Erythroblast (primary cell): ENCODE measurements around the gene COMTD1.
A peak's percentile ranks its signal among the peaks of the same experiment; 100 is the strongest.
"Not testable (repeated sequence)": the region's sequence is repeated elsewhere in the genome, so short reads cannot be mapped to it uniquely, and the experiment has no call there.

Source experiments
- DNase-seq, 2 experiments: peaks; one replicate each; lab custom pipeline; 2025; lab: John Stamatoyannopoulos, UW
- GATA1 ChIP-seq: IDR thresholded peaks from 2 replicates; pipeline ENCODE4 v1.6.1; 2011; ENCODE audit warnings: low read depth, mild to moderate bottlenecking, control low read depth, low read length, moderate library complexity
- POLR2A ChIP-seq: IDR thresholded peaks from 2 replicates; pipeline ENCODE4 v1.6.1; 2011; ENCODE audit warnings: mild to moderate bottlenecking, low read length

The COMTD1 gene

DNA sequence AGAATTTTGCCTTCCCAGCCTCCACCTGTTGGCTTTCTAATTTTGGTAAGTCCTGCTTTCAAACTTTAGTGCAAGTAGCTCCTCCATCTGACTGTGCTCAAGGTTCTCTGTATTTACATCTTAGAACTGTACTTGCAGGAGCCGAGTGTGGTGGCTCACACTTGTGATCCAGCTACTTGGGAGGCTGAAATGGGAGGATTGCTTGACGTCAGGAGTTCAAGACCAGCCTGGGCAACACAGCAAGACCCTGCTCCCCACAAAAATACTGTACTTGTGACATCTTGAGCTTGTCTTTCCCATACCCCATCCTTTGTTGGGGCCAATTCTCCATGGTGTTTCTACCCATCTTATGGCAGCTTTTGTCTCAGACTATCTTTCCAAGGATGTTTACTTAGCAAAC is 29.8 kb downstream of the COMTD1 start:
- no peak for DNase-seq
- TF ChIP-seq GATA1: no peak
- no peak for TF ChIP-seq POLR2A

- no peak for TF ChIP-seq GATA1
- TF ChIP-seq POLR2A: no peak
- DNase-seq: no peak
Measured at GRCh38 chr10:75203724-75204123, 32.0 kb downstream of the COMTD1 start.

- DNase-seq: not testable (repeated sequence)
Measured at GRCh38 chr10:75203046-75203620, 32.6 kb downstream of the COMTD1 start.

DNA sequence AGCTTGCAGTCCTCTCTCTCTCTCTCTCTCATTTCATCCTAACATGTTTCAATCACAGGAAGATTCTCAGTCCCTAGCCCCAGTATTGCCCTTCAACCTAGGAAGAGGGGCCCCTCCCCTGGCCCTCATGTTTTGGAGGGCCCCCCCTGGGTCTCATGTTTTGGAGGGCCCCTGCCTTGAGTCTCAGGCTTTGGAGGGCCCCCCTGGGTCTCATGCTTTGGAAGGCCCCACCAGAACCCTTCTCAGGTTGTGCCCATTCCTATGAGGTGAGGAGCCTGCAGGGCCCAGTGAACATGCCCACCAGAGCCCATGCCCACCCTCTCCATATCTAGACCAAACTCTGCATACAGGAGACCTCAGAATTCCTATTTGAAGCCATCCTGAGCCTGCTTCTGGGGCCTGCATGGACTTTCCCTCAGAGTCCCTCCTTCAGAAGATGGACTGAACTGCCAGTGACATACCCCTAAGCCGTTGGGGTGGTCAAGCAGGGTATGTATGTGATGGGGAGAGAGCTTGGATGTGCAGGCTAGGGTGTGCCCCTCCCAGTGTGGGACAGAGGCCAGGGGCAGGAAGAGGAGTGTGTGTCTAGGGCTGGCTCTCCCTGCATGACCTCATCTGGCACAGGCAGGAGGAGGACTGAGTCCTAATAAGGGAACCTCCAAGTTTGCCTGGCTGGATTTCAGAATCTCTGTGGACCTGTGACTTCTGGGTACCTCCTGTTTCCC is 33.3 kb downstream of the COMTD1 start:
- TF ChIP-seq GATA1 (no peak), POLR2A (no peak)
- peak; percentile 6 to 65 for DNase-seq

DNA sequence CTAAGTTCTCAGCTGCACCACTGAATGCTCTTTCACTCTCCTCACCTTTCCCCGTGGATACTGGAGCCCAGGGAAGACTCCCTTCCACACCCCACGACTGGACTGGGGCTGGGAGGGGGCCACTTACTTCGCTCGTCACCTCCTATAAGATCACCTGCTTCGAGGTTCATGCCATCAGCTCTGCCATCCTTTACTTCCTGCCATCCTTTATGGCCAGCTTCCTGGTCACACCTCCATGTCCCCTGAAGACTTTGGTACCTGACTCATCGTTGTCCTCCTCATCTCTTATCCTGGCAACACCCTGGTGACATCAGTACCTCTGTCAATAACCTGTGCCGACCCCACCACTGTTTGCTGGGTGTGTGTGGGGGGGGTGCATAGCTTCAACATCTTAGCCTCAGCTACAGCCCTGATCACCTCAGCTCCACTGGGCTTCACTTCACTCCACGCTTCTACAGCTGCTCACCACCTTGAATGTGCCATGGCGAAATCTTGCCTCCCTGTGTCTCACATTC is 33.9 kb downstream of the COMTD1 start:
- peak; percentile 20 to 60 for DNase-seq
- TF ChIP-seq GATA1: no peak
- no peak for TF ChIP-seq POLR2A

- DNase-seq: not testable (repeated sequence)
Measured at GRCh38 chr10:75199949-75200348, 35.8 kb downstream of the COMTD1 start.

- no peak for DNase-seq
- TF ChIP-seq GATA1 (no peak), POLR2A (no peak)
Measured at GRCh38 chr10:75197906-75198305, 37.9 kb downstream of the COMTD1 start.

- no peak for DNase-seq
- TF ChIP-seq POLR2A (no peak), GATA1 (no peak)
Measured at GRCh38 chr10:75197066-75197465, 38.7 kb downstream of the COMTD1 start.

DNA sequence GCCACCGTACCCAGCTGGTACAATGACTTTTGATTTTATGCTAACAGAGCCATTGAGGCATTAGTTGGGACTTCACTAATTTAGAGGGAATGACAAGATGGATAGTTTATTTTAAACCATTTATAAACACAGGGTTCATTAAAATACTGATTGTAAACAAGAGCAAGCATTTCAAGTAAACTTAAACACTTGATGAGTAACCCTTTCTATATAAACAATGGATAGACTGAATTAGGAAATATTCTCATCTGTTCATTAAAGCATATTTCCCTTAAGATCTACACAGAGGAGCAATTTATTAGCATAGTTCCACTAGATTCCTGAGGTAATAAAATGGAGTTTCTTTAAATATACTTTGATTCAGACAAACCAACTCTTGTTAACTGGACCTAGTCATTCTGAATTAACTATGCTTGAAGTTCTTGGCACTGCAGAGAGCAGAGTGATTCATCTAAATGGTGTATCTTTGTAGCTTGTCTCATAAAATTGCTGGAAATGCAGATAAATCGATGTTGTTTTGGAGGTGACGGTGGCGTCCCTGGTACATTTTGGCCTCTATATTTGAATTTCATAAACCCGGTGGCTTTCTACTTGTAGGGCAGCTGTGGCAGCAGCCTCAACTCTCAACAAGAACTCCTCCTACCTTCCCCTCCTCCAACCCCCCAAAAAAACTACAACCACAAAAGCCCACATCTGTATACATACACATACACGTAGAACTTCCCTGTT is 40.6 kb downstream of the COMTD1 start:
- TF ChIP-seq POLR2A (no peak), GATA1 (no peak)
- DNase-seq: peak in 1 of 2 experiments; percentile 30

- not testable (repeated sequence) for DNase-seq
Measured at GRCh38 chr10:75194625-75195024, 41.1 kb downstream of the COMTD1 start.

- TF ChIP-seq POLR2A (no peak), GATA1 (no peak)
Measured at GRCh38 chr10:75191821-75192568, 43.8 kb downstream of the COMTD1 start.

GRCh38 chr10:75189266-75190096 is 46.3 kb downstream of the COMTD1 start:
- TF ChIP-seq GATA1 (no peak), POLR2A (no peak)
- peak in 1 of 2 experiments; percentile 30 for DNase-seq

More at GRCh38 chr10:75191821-75192568, 43.8 kb downstream of the COMTD1 start:
- DNase-seq: peak; percentile 40 to 77

- DNase-seq: not testable (repeated sequence)
Measured at GRCh38 chr10:75188522-75188921, 47.2 kb downstream of the COMTD1 start.
